ENCODE measurements around the gene KCTD7. TPM values are rescaled to one million over a fixed set of nuclear protein-coding genes. Genes with fewer than 3 reads are reported as not detected.
"Not testable (repeated sequence)": the region's sequence is repeated elsewhere in the genome, so short reads cannot be mapped to it uniquely, and the experiment has no call there.

The KCTD7 gene
- total RNA-seq, 1 experiment from 2014 or later = 11.6 TPM

- ChIA-PET CTCF (interaction anchor here (1.1 kb wide), 1 partner anchor 78 kb away, joined by 3 read pairs; no protein-coding TSS in a partner anchor), POLR2A (interaction anchor here (0.5 to 0.6 kb wide), 2 partner anchors 38 to 290 kb away, joined by 3 read pairs; no protein-coding TSS in a partner anchor)
- H3K9me3 Mint-ChIP-seq; H3K4me1 Mint-ChIP-seq; H3K27me3 Mint-ChIP-seq (ENCODE audit: low read depth); ATAC-seq; H3K4me3 Mint-ChIP-seq; DNase-seq (ENCODE audit: low spot score); H3K27ac Mint-ChIP-seq: not testable (repeated sequence)
- peaks cover 37% of the 10 kb centered on the region for H3K36me3 Mint-ChIP-seq
These were observed 6.8 kb downstream of the KCTD7 start for GRCh38 chr7:66635322-66635981.

DNA sequence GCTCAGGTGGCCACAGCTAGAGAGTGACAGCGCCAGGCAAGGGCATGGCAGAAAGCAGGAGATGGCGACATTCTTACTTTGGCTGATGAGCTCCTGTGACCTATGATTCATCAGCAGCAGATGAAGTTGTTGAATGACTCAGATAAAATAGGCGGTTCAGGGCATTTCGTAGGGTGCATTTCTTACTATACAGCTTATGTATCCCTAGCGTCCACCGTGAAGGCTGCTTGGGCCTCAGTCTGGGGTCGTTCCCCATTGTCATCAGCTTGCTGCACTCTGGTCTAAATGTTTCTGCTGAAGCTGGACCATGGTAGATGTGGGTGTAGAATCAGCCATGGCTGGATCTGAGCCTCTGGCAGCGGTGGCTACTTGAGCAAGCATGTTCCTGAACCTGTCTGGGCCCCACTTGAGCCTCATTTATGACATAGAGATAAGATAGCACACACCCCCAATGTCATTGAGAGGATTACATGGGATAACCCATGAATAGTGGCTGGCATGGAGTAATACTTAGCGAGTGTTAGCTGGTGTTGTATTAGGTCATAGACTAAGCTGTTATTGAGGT lies 7.4 kb downstream of the KCTD7 start:
- not testable (repeated sequence) for ATAC-seq; H3K4me1 Mint-ChIP-seq; H3K9me3 Mint-ChIP-seq; H3K27ac Mint-ChIP-seq; H3K27me3 Mint-ChIP-seq (ENCODE audit: low read depth); DNase-seq (ENCODE audit: low spot score); H3K4me3 Mint-ChIP-seq
- ChIA-PET CTCF (interaction anchor here (1.1 kb wide), 1 partner anchor 78 kb away, joined by 3 read pairs; no protein-coding TSS in a partner anchor), POLR2A (interaction anchor here (0.5 kb wide), 1 partner anchor 38 kb away, joined by 3 read pairs; no protein-coding TSS in a partner anchor)
- H3K36me3 Mint-ChIP-seq = peaks cover 38% of the 10 kb centered on the region

DNA sequence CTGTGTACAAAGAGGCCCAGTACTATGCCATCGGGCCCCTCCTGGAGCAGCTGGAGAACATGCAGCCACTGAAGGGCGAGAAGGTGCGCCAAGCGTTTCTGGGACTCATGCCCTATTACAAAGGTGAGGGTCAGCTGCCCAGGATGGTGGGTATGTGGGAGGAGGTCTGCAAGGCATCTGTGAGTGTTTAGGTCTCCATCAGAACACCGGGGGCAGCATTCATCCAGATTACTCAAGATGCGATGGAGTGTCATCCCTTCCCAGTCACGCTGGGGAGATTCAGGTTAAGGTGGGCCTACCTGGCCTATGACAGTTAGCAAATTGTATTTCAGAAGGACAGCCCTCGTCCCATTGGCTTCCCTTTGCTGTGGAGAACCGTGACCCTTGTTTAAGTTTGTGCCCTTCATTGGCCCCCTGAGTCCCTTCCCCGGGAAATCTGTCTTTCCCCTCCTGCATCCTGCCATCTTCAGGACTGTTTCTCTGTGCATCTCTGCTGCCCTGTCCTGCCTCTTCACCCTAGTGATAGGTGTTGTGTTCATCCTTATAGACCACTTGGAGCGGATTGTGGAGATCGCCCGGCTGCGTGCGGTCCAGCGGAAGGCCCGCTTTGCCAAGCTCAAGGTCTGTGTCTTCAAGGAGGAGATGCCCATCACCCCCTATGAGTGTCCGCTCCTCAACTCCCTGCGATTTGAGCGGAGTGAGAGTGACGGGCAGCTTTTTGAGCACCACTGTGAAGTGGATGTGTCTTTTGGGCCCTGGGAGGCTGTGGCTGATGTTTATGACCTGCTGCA lies 9.8 kb downstream of the KCTD7 start:
- ChIA-PET CTCF (no interaction called here), POLR2A (no interaction called here)
- Mint-ChIP-seq H3K4me1 (no peaks in the 10 kb centered on the region), H3K27ac (no peak overlapping the region), H3K36me3 (peaks cover 35% of the 10 kb centered on the region), H3K9me3 (no peaks in the 10 kb centered on the region), H3K4me3 (no peak overlapping the region), H3K27me3 (ENCODE audit: low read depth) (no peaks in the 10 kb centered on the region)
- TF ChIP-seq TEAD4 (CRISPR knock-in tag; IDR thresholded peaks at IDR 0.05) (no peak), FOXK1 (CRISPR knock-in tag; IDR thresholded peaks at IDR 0.05) (no peak), KAT7 (CRISPR knock-in tag; IDR thresholded peaks at IDR 0.05; ENCODE audit: borderline replicate concordance) (no peak)
- TF ChIP-seq, protein P1, sequence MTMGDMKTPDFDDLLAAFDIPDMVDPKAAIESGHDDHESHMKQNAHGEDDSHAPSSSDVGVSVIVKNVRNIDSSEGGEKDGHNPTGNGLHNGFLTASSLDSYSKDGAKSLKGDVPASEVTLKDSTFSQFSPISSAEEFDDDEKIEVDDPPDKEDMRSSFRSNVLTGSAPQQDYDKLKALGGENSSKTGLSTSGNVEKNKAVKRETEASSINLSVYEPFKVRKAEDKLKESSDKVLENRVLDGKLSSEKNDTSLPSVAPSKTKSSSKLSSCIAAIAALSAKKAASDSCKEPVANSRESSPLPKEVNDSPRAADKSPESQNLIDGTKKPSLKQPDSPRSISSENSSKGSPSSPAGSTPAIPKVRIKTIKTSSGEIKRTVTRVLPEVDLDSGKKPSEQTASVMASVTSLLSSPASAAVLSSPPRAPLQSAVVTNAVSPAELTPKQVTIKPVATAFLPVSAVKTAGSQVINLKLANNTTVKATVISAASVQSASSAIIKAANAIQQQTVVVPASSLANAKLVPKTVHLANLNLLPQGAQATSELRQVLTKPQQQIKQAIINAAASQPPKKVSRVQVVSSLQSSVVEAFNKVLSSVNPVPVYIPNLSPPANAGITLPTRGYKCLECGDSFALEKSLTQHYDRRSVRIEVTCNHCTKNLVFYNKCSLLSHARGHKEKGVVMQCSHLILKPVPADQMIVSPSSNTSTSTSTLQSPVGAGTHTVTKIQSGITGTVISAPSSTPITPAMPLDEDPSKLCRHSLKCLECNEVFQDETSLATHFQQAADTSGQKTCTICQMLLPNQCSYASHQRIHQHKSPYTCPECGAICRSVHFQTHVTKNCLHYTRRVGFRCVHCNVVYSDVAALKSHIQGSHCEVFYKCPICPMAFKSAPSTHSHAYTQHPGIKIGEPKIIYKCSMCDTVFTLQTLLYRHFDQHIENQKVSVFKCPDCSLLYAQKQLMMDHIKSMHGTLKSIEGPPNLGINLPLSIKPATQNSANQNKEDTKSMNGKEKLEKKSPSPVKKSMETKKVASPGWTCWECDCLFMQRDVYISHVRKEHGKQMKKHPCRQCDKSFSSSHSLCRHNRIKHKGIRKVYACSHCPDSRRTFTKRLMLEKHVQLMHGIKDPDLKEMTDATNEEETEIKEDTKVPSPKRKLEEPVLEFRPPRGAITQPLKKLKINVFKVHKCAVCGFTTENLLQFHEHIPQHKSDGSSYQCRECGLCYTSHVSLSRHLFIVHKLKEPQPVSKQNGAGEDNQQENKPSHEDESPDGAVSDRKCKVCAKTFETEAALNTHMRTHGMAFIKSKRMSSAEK (CRISPR knock-in tag; IDR thresholded peaks at IDR 0.05; ENCODE audit: borderline replicate concordance) = no peak
- DNase-seq (ENCODE audit: low spot score) (no peak), ATAC-seq (peak; percentile 80)

DNA sequence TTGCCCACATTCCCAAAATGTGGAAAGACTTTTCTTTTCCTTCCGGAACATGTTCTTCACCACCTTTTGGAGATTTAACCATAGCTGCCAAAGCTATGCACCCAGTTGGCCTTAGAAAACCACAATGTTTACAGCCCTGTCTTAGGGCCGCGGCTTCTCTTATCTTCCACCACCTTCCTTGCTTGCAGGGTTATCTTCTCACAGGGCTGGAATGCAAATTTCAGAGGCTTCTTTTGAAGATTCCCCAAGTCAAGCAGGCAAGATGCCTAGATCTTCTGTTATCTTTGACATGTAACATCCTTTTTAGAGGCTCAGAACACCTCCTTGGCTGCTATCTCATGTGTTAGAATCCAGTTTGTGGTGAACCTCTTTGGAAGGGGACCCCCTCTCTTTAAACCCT lies 11.1 kb downstream of the KCTD7 start:
- H3K9me3 Mint-ChIP-seq = no peaks in the 10 kb centered on the region
- no peaks in the 10 kb centered on the region for H3K4me1 Mint-ChIP-seq
- no peak for TF ChIP-seq ELF4 (CRISPR knock-in tag; IDR thresholded peaks at IDR 0.05; ENCODE audit: low read depth)
- no peak for TF ChIP-seq ZNF423 (CRISPR knock-in tag; IDR thresholded peaks at IDR 0.05)
- TF ChIP-seq ATF3 (CRISPR knock-in tag; conservative IDR thresholded peaks at IDR 0.05) = no peak
- no peak for DNase-seq (ENCODE audit: low spot score)
- ChIA-PET CTCF (no interaction called here), POLR2A (no interaction called here)
- H3K36me3 Mint-ChIP-seq = peaks cover 33% of the 10 kb centered on the region
- H3K27ac Mint-ChIP-seq = no peak overlapping the region
- no peak for ATAC-seq
- H3K27me3 Mint-ChIP-seq (ENCODE audit: low read depth) = no peaks in the 10 kb centered on the region
- H3K4me3 Mint-ChIP-seq = no peak overlapping the region

DNA sequence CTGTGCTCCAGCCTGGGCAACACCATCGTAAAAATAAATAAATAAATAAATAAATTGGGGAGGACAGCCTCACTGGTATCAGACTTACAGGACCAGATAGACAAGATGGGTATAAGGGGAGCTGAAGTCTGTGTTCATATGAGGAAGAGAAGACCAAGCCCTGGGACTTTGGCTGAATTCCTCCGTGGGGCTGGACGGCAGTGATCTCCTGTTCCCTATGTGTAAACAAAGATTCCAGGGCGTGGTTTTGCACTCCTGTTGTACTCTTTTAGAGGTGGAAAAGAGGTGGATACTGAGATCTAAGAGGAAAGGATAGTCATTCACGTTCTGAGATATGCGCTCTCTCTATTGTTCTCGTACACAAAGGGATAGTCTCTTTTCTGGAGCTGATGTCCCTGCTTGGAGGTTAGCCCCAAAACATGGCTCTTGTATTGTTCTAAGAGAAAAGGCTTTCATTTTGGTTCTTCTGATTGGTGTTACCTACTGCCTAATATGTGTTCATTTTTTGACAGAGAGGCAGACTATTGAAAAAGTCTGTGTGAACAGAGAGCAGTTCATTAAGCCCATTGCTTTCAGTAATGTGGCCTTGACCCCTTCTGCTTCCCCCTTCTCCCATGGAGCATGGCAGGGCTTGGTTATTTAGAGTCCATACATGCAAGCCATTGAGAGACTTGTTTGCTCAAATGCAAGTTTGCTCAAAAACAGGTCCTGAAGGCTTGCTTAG lies 12.3 kb downstream of the KCTD7 start:
- H3K9me3 Mint-ChIP-seq = no peaks in the 10 kb centered on the region
- no peak for DNase-seq (ENCODE audit: low spot score)
- H3K4me3 Mint-ChIP-seq = no peak overlapping the region
- peaks cover 33% of the 10 kb centered on the region for H3K36me3 Mint-ChIP-seq
- ChIA-PET CTCF (no interaction called here), POLR2A (no interaction called here)
- H3K27me3 Mint-ChIP-seq (ENCODE audit: low read depth) = no peaks in the 10 kb centered on the region
- ATAC-seq = no peak
- no peak overlapping the region for H3K27ac Mint-ChIP-seq
- no peaks in the 10 kb centered on the region for H3K4me1 Mint-ChIP-seq
- no peak for TF ChIP-seq GRHL2 (CRISPR knock-in tag; IDR thresholded peaks at IDR 0.05; ENCODE audit: insufficient replicate concordance, severe bottlenecking)
- no peak for TF ChIP-seq ATF1 (CRISPR knock-in tag; IDR thresholded peaks at IDR 0.05)
- no peak for TF ChIP-seq TEAD4 (CRISPR knock-in tag; IDR thresholded peaks at IDR 0.05)
- TF ChIP-seq, protein P2, sequence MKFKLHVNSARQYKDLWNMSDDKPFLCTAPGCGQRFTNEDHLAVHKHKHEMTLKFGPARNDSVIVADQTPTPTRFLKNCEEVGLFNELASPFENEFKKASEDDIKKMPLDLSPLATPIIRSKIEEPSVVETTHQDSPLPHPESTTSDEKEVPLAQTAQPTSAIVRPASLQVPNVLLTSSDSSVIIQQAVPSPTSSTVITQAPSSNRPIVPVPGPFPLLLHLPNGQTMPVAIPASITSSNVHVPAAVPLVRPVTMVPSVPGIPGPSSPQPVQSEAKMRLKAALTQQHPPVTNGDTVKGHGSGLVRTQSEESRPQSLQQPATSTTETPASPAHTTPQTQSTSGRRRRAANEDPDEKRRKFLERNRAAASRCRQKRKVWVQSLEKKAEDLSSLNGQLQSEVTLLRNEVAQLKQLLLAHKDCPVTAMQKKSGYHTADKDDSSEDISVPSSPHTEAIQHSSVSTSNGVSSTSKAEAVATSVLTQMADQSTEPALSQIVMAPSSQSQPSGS (CRISPR knock-in tag; IDR thresholded peaks at IDR 0.05; ENCODE audit: borderline replicate concordance, low read depth) = no peak
- TF ChIP-seq ZNF423 (CRISPR knock-in tag; IDR thresholded peaks at IDR 0.05) = no peak
- no peak for TF ChIP-seq ZNF317 (CRISPR knock-in tag; IDR thresholded peaks at IDR 0.05; ENCODE audit: borderline replicate concordance, low read depth)
- no peak for TF ChIP-seq MAX (CRISPR knock-in tag; IDR thresholded peaks at IDR 0.05)
